Fibroblast of lung (primary cell): ENCODE data around the gene CCDC57. TPM values are rescaled to one million over a fixed set of nuclear protein-coding genes. Genes with fewer than 3 reads are reported as not detected.

Source experiments
- DNase-seq, 2 donors: peaks; one replicate each; pipeline versions ENCODE4 v3.0.0 to v3.0.0-alpha.2; 2010; ENCODE audit warnings: low read depth in 2 of 2
- H2AFZ ChIP-seq: 2 replicates; pipeline ENCODE4 v1.5.1; 2012; ENCODE audit warnings: low read length, control low read depth, inconsistent platforms
- H3K27ac ChIP-seq: 2 replicates; pipeline ENCODE4 v1.5.1; 2011; ENCODE audit warnings: low read length, control low read depth; ENCODE audit not compliant: insufficient read depth
- H3K27me3 ChIP-seq: 2 replicates; pipeline ENCODE4 v1.5.1; 2011; ENCODE audit warnings: mild to moderate bottlenecking, low read length; ENCODE audit not compliant: control insufficient read depth, insufficient read depth
- H3K36me3 ChIP-seq: 2 replicates; pipeline ENCODE4 v1.5.1; 2011; ENCODE audit warnings: low read length; ENCODE audit not compliant: control insufficient read depth, insufficient read depth
- H3K4me1 ChIP-seq: 2 replicates; pipeline ENCODE4 v1.5.1; 2011; ENCODE audit warnings: low read length; ENCODE audit not compliant: control insufficient read depth, insufficient read depth; ENCODE audit errors: extremely low read depth
- H3K4me2 ChIP-seq: 2 replicates; pipeline ENCODE4 v1.5.1; 2011; ENCODE audit warnings: low read length, control low read depth; ENCODE audit not compliant: insufficient read depth; ENCODE audit errors: extremely low read depth
- H3K4me3 ChIP-seq, 4 experiments: fragments of 200-600 bp in 1 of 4; sonication (generic) in 1 of 4; replicated peaks in 1 of 4; 2 replicates each; pipeline ENCODE4 v1.5.1; 2011 to 2016; ENCODE audit warnings: low read length in 4 of 4, low read depth in 3 of 4, mild to moderate bottlenecking in 3 of 4, control low read depth in 2 of 4, inconsistent platforms in 1 of 4, mixed read lengths in 1 of 4; ENCODE audit not compliant: insufficient read depth in 1 of 4; ENCODE audit errors: control extremely low read depth in 1 of 4
- H3K79me2 ChIP-seq: 2 replicates; pipeline ENCODE4 v1.5.1; 2012; ENCODE audit warnings: mild to moderate bottlenecking, low read length, inconsistent platforms; ENCODE audit not compliant: control insufficient read depth, insufficient read depth
- H3K9ac ChIP-seq: 2 replicates; pipeline ENCODE4 v1.5.1; 2011; ENCODE audit warnings: mild to moderate bottlenecking, low read length, control low read depth; ENCODE audit not compliant: insufficient read depth
- H3K9me3 ChIP-seq: 2 replicates; pipeline ENCODE4 v1.5.1; 2012; ENCODE audit warnings: low read depth, low read length; ENCODE audit not compliant: control insufficient read depth, insufficient read depth
- H4K20me1 ChIP-seq: 2 replicates; pipeline ENCODE4 v1.5.1; 2011; ENCODE audit warnings: low read length; ENCODE audit not compliant: control insufficient read depth, insufficient read depth; ENCODE audit errors: extremely low read depth
- EZH2 ChIP-seq: IDR thresholded peaks from 2 replicates; pipeline ENCODE4 v1.5.1; 2012; ENCODE audit warnings: low read length, control low read depth, mild to moderate bottlenecking; ENCODE audit errors: missing control alignments
- polyA plus RNA-seq, 2 donors: library from polyadenylated mRNA; depleted of rRNA in 1 of 2; stranded (reverse) in 1 of 2; unstranded in 1 of 2; fragments of >200 nt; gene quantifications; 2 replicates each; pipeline ENCODE4 v1.2.1, GENCODE V29; 2011 to 2012; ENCODE audit warnings: missing spikeins in 1 of 2
- total RNA-seq: library from RNA; depleted of rRNA; stranded (reverse); fragments of >200 nt; gene quantifications from 2 replicates; pipeline ENCODE4 v1.2.1, GENCODE V29; 2014
- TF ChIP-seq, protein P1 (sequence below), 2 donors: IDR thresholded peaks in 1 of 2; conservative IDR thresholded peaks in 1 of 2; 1 replicate in 1 of 2; 2 replicates in 1 of 2; pipeline ENCODE4 v1.5.1; 2011 to 2012; ENCODE audit warnings: low read length in 2 of 2, control low read depth in 1 of 2, inconsistent platforms in 1 of 2, low read depth in 1 of 2, mild to moderate bottlenecking in 1 of 2

Gene CCDC57
- total and polyA plus RNA-seq, 2 donors (not counting 1 experiment from before 2014, with no cell fraction given) = 7.1 to 10.1 TPM

- TF ChIP-seq EZH2 = no peak
- TF ChIP-seq, protein P1, sequence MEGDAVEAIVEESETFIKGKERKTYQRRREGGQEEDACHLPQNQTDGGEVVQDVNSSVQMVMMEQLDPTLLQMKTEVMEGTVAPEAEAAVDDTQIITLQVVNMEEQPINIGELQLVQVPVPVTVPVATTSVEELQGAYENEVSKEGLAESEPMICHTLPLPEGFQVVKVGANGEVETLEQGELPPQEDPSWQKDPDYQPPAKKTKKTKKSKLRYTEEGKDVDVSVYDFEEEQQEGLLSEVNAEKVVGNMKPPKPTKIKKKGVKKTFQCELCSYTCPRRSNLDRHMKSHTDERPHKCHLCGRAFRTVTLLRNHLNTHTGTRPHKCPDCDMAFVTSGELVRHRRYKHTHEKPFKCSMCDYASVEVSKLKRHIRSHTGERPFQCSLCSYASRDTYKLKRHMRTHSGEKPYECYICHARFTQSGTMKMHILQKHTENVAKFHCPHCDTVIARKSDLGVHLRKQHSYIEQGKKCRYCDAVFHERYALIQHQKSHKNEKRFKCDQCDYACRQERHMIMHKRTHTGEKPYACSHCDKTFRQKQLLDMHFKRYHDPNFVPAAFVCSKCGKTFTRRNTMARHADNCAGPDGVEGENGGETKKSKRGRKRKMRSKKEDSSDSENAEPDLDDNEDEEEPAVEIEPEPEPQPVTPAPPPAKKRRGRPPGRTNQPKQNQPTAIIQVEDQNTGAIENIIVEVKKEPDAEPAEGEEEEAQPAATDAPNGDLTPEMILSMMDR (conservative IDR thresholded peaks at IDR 0.05 in 1 of 2, IDR thresholded peaks at IDR 0.05 in 1 of 2; ENCODE audit: low read depth in 1 of 2, low read length in 2 of 2) = no peak
- peak; percentile 70 to 77 for DNase-seq
- Histone ChIP-seq H3K9me3 (no peaks in the 10 kb centered on the region), H3K36me3 (peaks cover 6% of the 10 kb centered on the region), H3K4me1 (peaks cover 14% of the 10 kb centered on the region), H2AFZ (no peak within 1 kb of the TSS), H4K20me1 (no peaks in the 10 kb centered on the region), H3K27me3 (no peaks in the 10 kb centered on the region), H3K4me2 (peak within 1 kb of the TSS; percentile 77), H3K27ac (peak within 1 kb of the TSS; percentile 63), H3K4me3 (peak within 1 kb of the TSS; percentile 68 to 77 (median 72)), H3K9ac (peak within 1 kb of the TSS; percentile 79), H3K79me2 (peaks cover 44% of the 10 kb centered on the region)
These were observed 16.4 kb upstream of the CCDC57 start, which contains the start of gene SLC16A3 for GRCh38 chr17:82228842-82229697. SLC16A3 (plus strand) TSS chr17:82229042; CDS start chr17:82236009, 6,967 bp downstream.

DNA sequence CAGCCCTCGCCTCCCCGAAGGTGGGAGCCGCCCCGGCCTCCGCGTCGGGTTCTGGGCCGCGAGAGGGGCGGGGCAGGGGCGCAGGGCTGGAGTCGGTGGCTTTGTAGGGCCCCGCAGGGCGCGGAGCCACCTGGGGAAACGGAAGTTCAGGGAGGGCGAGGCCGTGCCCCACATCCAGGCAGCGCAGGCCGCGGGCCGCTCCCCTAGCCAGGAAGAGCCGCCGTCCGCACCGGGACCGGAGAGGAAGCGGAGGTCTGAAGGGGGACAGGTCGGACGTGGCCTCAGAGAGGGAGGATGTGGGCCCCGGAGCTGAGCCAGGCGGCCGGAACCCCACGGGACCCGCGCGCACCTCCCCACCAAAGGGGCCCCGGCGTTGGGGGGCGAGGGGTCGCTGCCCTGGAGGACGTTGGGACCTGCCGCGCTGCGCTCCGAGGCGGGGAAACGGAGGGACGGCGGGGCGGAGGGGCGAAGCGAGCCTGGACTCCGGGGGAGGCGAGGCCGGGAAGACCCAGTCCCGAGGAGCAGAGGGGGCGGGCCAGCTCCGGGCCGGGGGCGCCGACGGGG lies 15.7 kb upstream of the CCDC57 start:
- no peaks in the 10 kb centered on the region for H3K27me3 ChIP-seq
- peak overlapping the region; percentile 54 for H3K27ac ChIP-seq
- H2AFZ ChIP-seq = no peak overlapping the region
- peak overlapping the region; percentile 36 for H3K9ac ChIP-seq
- H3K79me2 ChIP-seq = peaks cover 39% of the 10 kb centered on the region
- peak in 1 of 2 donors; percentile 33 for DNase-seq
- TF ChIP-seq EZH2 = no peak
- TF ChIP-seq, protein P1 (conservative IDR thresholded peaks at IDR 0.05 in 1 of 2, IDR thresholded peaks at IDR 0.05 in 1 of 2; ENCODE audit: low read depth in 1 of 2, low read length in 2 of 2) = no peak
- H3K4me3 ChIP-seq = peak overlapping the region; percentile 16 to 73 (median 35)
- no peaks in the 10 kb centered on the region for H4K20me1 ChIP-seq
- no peak overlapping the region for H3K4me2 ChIP-seq
- peaks cover 14% of the 10 kb centered on the region for H3K4me1 ChIP-seq
- no peaks in the 10 kb centered on the region for H3K9me3 ChIP-seq
- peaks cover 6% of the 10 kb centered on the region for H3K36me3 ChIP-seq

GRCh38 chr17:82227629-82228277 lies 15.1 kb upstream of the CCDC57 start:
- H3K4me3 ChIP-seq = no peak overlapping the region
- H3K27me3 ChIP-seq = no peaks in the 10 kb centered on the region
- peaks cover 12% of the 10 kb centered on the region for H3K4me1 ChIP-seq
- H3K9ac ChIP-seq = no peak overlapping the region
- peaks cover 3% of the 10 kb centered on the region for H3K36me3 ChIP-seq
- no peak overlapping the region for H2AFZ ChIP-seq
- peaks cover 33% of the 10 kb centered on the region for H3K79me2 ChIP-seq
- TF ChIP-seq, protein P1 (conservative IDR thresholded peaks at IDR 0.05 in 1 of 2, IDR thresholded peaks at IDR 0.05 in 1 of 2; ENCODE audit: low read depth in 1 of 2, low read length in 2 of 2) = no peak
- TF ChIP-seq EZH2 = no peak
- peak in 1 of 2 donors; percentile 29 for DNase-seq
- H3K4me2 ChIP-seq = no peak overlapping the region
- no peak overlapping the region for H3K27ac ChIP-seq
- no peaks in the 10 kb centered on the region for H3K9me3 ChIP-seq
- no peaks in the 10 kb centered on the region for H4K20me1 ChIP-seq
